IPS-NIHi7 (cell line): Measurements from ENCODE around the gene RBFOX1.

Experiments
- DNase-seq: peaks from one replicate; pipeline ENCODE4 v3.0.0; 2012; ENCODE audit warnings: mixed read lengths; ENCODE audit errors: extremely low spot score

RBFOX1 gene

GRCh38 chr16:7518158-7518557 lies 185.5 kb downstream of the RBFOX1 start:
- no peak for DNase-seq

- no peak for DNase-seq
These were observed 189.2 kb downstream of the RBFOX1 start for GRCh38 chr16:7521834-7522233.

GRCh38 chr16:7524419-7524818 lies 191.8 kb downstream of the RBFOX1 start:
- no peak for DNase-seq

- no peak for DNase-seq
These were observed 194.1 kb downstream of the RBFOX1 start for GRCh38 chr16:7526736-7527135.

- DNase-seq: no peak
These were observed 199.9 kb downstream of the RBFOX1 start for GRCh38 chr16:7532534-7532933.

- no peak for DNase-seq
These were observed 202.1 kb downstream of the RBFOX1 start for GRCh38 chr16:7534749-7535148.

- DNase-seq: no peak
These were observed 208.4 kb downstream of the RBFOX1 start for GRCh38 chr16:7541026-7541425.

GRCh38 chr16:7545251-7545650 lies 212.6 kb downstream of the RBFOX1 start:
- no peak for DNase-seq

GRCh38 chr16:7546948-7547347 lies 214.3 kb downstream of the RBFOX1 start:
- no peak for DNase-seq

GRCh38 chr16:7547736-7548135 lies 215.1 kb downstream of the RBFOX1 start:
- no peak for DNase-seq

- no peak for DNase-seq
These were observed 216.2 kb downstream of the RBFOX1 start for GRCh38 chr16:7548796-7549318.

GRCh38 chr16:7550096-7550495 lies 217.5 kb downstream of the RBFOX1 start:
- DNase-seq: no peak

- DNase-seq: no peak
These were observed 222.8 kb downstream of the RBFOX1 start for GRCh38 chr16:7555459-7555858.

GRCh38 chr16:7561908-7562405 lies 229.3 kb downstream of the RBFOX1 start:
- no peak for DNase-seq

GRCh38 chr16:7566360-7566759 lies 233.7 kb downstream of the RBFOX1 start:
- no peak for DNase-seq

- no peak for DNase-seq
These were observed 238.7 kb downstream of the RBFOX1 start for GRCh38 chr16:7571366-7571765.

GRCh38 chr16:7577588-7577987 lies 244.9 kb downstream of the RBFOX1 start:
- DNase-seq: no peak

- DNase-seq: no peak
These were observed 246.8 kb downstream of the RBFOX1 start for GRCh38 chr16:7579454-7579853.

GRCh38 chr16:7581175-7581574 lies 248.5 kb downstream of the RBFOX1 start:
- DNase-seq: no peak

- DNase-seq: no peak
These were observed 250.8 kb downstream of the RBFOX1 start for GRCh38 chr16:7583396-7583795.

- no peak for DNase-seq
These were observed 251.9 kb downstream of the RBFOX1 start for GRCh38 chr16:7584561-7584960.

- DNase-seq: no peak
These were observed 253.1 kb downstream of the RBFOX1 start for GRCh38 chr16:7585705-7586104.

GRCh38 chr16:7590934-7591333 lies 258.3 kb downstream of the RBFOX1 start:
- no peak for DNase-seq

- no peak for DNase-seq
These were observed 263.7 kb downstream of the RBFOX1 start for GRCh38 chr16:7596308-7596707.
